Mesendoderm (in vitro differentiated cells): ENCODE data around the gene EXOG.

Experiments used
- DNase-seq: peaks from one replicate; pipeline ENCODE4 v3.0.0; 2013
- H2AK5ac ChIP-seq: 2 replicates; pipeline ENCODE4 v1.6.1; 2013; ENCODE audit warnings: low read length, inconsistent platforms
- H2BK120ac ChIP-seq: 2 replicates; pipeline ENCODE4 v1.6.1; 2013; ENCODE audit warnings: low read depth, mild to moderate bottlenecking, low read length, moderate library complexity, mixed read lengths
- H2BK15ac ChIP-seq: replicated peaks from 2 replicates; pipeline ENCODE4 v1.6.1; 2013; ENCODE audit warnings: low read depth, mild to moderate bottlenecking, moderate library complexity
- H2BK5ac ChIP-seq: 2 replicates; pipeline ENCODE4 v1.6.1; 2013; ENCODE audit warnings: low read length, inconsistent platforms
- H3K18ac ChIP-seq: 2 replicates; pipeline ENCODE4 v1.6.1; 2013; ENCODE audit warnings: mild to moderate bottlenecking, low read length, mixed read lengths
- H3K23ac ChIP-seq: one replicate; pipeline ENCODE4 v1.6.1; 2013; ENCODE audit warnings: low read length
- H3K27ac ChIP-seq: 2 replicates; pipeline ENCODE4 v1.5.1; 2013; ENCODE audit warnings: low read depth, mild to moderate bottlenecking, inconsistent platforms, low read length, moderate library complexity
- H3K27me3 ChIP-seq: 2 replicates; pipeline ENCODE4 v1.6.1; 2013; ENCODE audit warnings: low read length, control low read depth, mild to moderate bottlenecking, inconsistent platforms; ENCODE audit not compliant: insufficient read depth, poor library complexity
- H3K36me3 ChIP-seq: 2 replicates; pipeline ENCODE4 v1.6.1; 2013; ENCODE audit warnings: low read length, inconsistent platforms; ENCODE audit not compliant: control insufficient read depth, insufficient read depth
- H3K4ac ChIP-seq: one replicate; pipeline ENCODE4 v1.6.1; 2013; ENCODE audit warnings: low read depth, mild to moderate bottlenecking, low read length, moderate library complexity
- H3K4me1 ChIP-seq: 2 replicates; pipeline ENCODE4 v1.6.1; 2013; ENCODE audit warnings: low read depth, low read length, inconsistent platforms; ENCODE audit not compliant: control insufficient read depth
- H3K4me2 ChIP-seq: 2 replicates; pipeline ENCODE4 v1.6.1; 2013; ENCODE audit warnings: low read length
- H3K4me3 ChIP-seq: 2 replicates; pipeline ENCODE4 v1.5.1; 2013; ENCODE audit warnings: mild to moderate bottlenecking, low read length
- H3K56ac ChIP-seq: one replicate; pipeline ENCODE4 v1.6.1; 2013; ENCODE audit warnings: low read length
- H3K79me1 ChIP-seq: 2 replicates; pipeline ENCODE4 v1.6.1; 2013; ENCODE audit warnings: low read length, inconsistent platforms
- H3K79me2 ChIP-seq: 2 replicates; pipeline ENCODE4 v1.6.1; 2013; ENCODE audit warnings: mild to moderate bottlenecking, low read length; ENCODE audit not compliant: control insufficient read depth, insufficient read depth
- H3K9ac ChIP-seq: 2 replicates; pipeline ENCODE4 v1.6.1; 2013; ENCODE audit warnings: low read length, inconsistent platforms
- H4K5ac ChIP-seq: one replicate; pipeline ENCODE4 v1.6.1; 2013; ENCODE audit warnings: low read length
- H4K8ac ChIP-seq: one replicate; pipeline ENCODE4 v1.6.1; 2013; ENCODE audit warnings: low read depth, mild to moderate bottlenecking, control low read depth, low read length, moderate library complexity
- WGBS: extraction: QIAGEN DNeasy Blood & Tissue Kit; methylation state at CpG from one replicate; pipeline ENCODE4 v1.1.7; 2013; ENCODE audit warnings: low lambda C conversion rate, missing lambda C conversion rate; ENCODE audit not compliant: insufficient coverage; ENCODE audit errors: extremely low coverage; 5-methylcytosine and 5-hydroxymethylcytosine counted together

The EXOG gene

DNA sequence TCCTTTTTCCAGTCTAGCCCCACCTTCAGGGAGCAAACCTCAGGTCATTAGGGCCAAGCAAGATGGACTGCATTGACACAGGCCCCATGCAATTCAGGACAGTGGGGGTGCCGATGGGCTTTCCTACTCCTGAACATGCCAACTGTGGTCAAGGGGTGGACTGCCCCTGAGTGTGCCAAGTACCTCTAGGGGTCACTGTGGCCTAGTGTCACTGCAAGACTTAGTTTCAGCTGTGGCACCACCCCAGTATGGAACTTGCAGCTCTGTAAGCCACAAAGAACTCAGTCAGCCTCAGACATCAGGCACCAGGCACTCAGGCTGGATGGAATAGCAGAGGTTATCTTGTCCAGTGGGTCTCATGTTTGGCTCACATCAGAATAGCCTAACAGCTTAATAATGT is 32.3 kb downstream of the EXOG start:
- no peak overlapping the region for H3K18ac ChIP-seq
- H2AK5ac ChIP-seq = no peak overlapping the region
- H3K4me3 ChIP-seq = no peak overlapping the region
- WGBS = no CpG with 5 or more reads among the region's 1 CpG
- no peaks in the 10 kb centered on the region for H3K79me1 ChIP-seq
- peaks cover 3% of the 10 kb centered on the region for H3K4me1 ChIP-seq
- H3K36me3 ChIP-seq = peaks cover 2% of the 10 kb centered on the region
- H2BK5ac ChIP-seq = no peak overlapping the region
- no peak overlapping the region for H2BK15ac ChIP-seq
- H3K4ac ChIP-seq = no peak overlapping the region
- no peaks in the 10 kb centered on the region for H3K27me3 ChIP-seq
- H2BK120ac ChIP-seq = no peak overlapping the region
- no peak overlapping the region for H3K56ac ChIP-seq
- no peak overlapping the region for H3K9ac ChIP-seq
- H4K5ac ChIP-seq = no peak overlapping the region
- no peak overlapping the region for H4K8ac ChIP-seq
- no peak overlapping the region for H3K27ac ChIP-seq
- H3K4me2 ChIP-seq = no peak overlapping the region
- H3K79me2 ChIP-seq = no peaks in the 10 kb centered on the region
- no peak overlapping the region for H3K23ac ChIP-seq
- DNase-seq = peak; percentile 75

DNA sequence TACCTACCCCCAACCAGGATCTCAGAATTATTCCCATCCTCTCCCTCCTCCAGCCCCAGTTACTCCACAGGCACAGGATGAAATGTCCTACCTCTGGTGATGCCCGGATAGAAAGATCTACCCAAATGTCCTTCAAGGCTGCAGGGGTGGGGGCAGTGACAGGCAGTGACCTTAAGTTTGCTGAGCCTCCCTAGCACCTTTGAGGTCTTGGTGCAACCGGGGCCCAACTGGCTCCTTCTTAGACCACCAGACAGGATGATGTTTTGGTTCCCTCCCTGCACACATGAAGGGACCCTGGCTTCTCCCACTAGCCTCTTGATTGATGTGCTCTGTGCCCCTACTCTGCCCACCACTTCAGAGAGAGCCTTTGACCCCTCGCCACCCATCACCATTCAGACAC is 36.4 kb downstream of the EXOG start:
- no peak for DNase-seq
- H3K4ac ChIP-seq = no peak overlapping the region
- no peaks in the 10 kb centered on the region for H3K27me3 ChIP-seq
- H2AK5ac ChIP-seq = no peak overlapping the region
- no peak overlapping the region for H4K8ac ChIP-seq
- no peak overlapping the region for H2BK120ac ChIP-seq
- no peak overlapping the region for H4K5ac ChIP-seq
- no peak overlapping the region for H3K56ac ChIP-seq
- peaks cover 2% of the 10 kb centered on the region for H3K36me3 ChIP-seq
- WGBS = no CpG with 5 or more reads among the region's 3 CpGs
- H3K23ac ChIP-seq = no peak overlapping the region
- H3K18ac ChIP-seq = no peak overlapping the region
- H3K4me2 ChIP-seq = no peak overlapping the region
- H3K79me2 ChIP-seq = no peaks in the 10 kb centered on the region
- no peak overlapping the region for H2BK15ac ChIP-seq
- no peak overlapping the region for H3K9ac ChIP-seq
- H2BK5ac ChIP-seq = no peak overlapping the region
- H3K4me3 ChIP-seq = no peak overlapping the region
- no peaks in the 10 kb centered on the region for H3K79me1 ChIP-seq
- no peak overlapping the region for H3K27ac ChIP-seq
- H3K4me1 ChIP-seq = peaks cover 11% of the 10 kb centered on the region

DNA sequence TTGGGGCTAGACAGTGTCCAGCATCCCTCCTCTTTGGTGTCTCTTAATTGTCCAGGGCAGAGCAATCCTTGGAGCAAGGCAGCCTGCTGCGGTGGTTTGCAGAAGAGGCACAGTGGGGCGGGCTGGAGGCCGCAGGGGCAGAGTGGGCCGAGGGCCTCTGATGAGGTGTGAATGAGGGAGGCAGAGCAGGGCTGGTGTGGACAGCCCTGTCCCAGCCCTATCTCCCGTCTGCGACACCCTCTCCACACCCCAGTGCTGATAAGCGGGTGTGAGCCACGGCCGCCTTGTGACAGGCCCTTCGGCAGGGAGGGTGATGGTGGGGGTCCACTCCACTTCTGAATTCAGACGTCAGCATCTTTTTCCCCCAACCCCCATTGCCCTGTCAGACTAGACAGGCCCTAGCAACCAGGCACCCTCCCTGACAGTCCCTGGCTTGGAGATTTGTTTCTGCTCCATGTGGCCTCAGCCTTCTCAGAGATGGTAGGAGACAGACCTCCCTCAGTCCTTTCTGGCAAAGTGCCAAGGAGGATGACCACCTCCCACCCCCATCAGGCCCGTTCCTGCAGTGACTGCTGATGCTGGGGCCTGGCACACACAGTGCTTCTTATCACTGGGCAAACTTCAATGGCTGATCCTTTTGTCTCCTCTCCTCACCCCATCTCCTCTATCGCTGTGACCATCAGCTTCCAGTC is 37.3 kb downstream of the EXOG start:
- WGBS = no CpG with 5 or more reads among the region's 13 CpGs
- peaks cover 2% of the 10 kb centered on the region for H3K36me3 ChIP-seq
- H3K56ac ChIP-seq = no peak overlapping the region
- H3K27me3 ChIP-seq = no peaks in the 10 kb centered on the region
- H3K4me2 ChIP-seq = no peak overlapping the region
- H2BK5ac ChIP-seq = no peak overlapping the region
- H4K5ac ChIP-seq = no peak overlapping the region
- H2BK15ac ChIP-seq = no peak overlapping the region
- H3K9ac ChIP-seq = no peak overlapping the region
- no peak overlapping the region for H3K18ac ChIP-seq
- no peak overlapping the region for H2AK5ac ChIP-seq
- peaks cover 11% of the 10 kb centered on the region for H3K4me1 ChIP-seq
- H4K8ac ChIP-seq = no peak overlapping the region
- no peaks in the 10 kb centered on the region for H3K79me1 ChIP-seq
- H3K79me2 ChIP-seq = no peaks in the 10 kb centered on the region
- no peak overlapping the region for H3K23ac ChIP-seq
- H3K4ac ChIP-seq = no peak overlapping the region
- no peak overlapping the region for H2BK120ac ChIP-seq
- H3K27ac ChIP-seq = no peak overlapping the region
- H3K4me3 ChIP-seq = no peak overlapping the region
- peak; percentile 75 for DNase-seq

DNA sequence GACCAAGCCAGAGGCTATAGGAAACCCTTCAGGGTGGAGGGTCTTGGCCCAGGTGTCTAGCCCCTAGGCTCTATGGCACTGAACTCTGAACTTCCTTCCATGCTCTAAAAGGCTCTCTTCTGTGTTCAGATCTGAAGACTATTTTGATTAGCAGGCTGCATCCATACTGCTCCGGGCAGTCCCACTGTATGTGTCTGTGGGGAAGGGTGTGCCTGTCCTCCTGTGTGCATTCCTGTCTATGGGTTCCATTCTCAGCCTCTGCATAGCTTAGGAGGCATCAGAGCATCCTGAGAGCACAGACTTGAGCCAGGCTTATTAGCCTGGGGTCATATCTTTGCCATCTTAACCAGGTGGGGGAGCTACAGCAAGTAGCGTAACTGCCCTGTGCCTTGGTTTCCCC is 38.0 kb downstream of the EXOG start:
- no peak overlapping the region for H4K5ac ChIP-seq
- peak overlapping the region; percentile 15 for H3K56ac ChIP-seq
- no peaks in the 10 kb centered on the region for H3K79me1 ChIP-seq
- no peaks in the 10 kb centered on the region for H3K27me3 ChIP-seq
- no peak overlapping the region for H3K9ac ChIP-seq
- no peak overlapping the region for H2BK5ac ChIP-seq
- no peak for DNase-seq
- no peak overlapping the region for H2AK5ac ChIP-seq
- H2BK15ac ChIP-seq = no peak overlapping the region
- no peak overlapping the region for H3K4ac ChIP-seq
- peaks cover 2% of the 10 kb centered on the region for H3K36me3 ChIP-seq
- H3K4me1 ChIP-seq = peaks cover 11% of the 10 kb centered on the region
- WGBS = no CpG with 5 or more reads among the region's 2 CpGs
- no peaks in the 10 kb centered on the region for H3K79me2 ChIP-seq
- no peak overlapping the region for H3K4me3 ChIP-seq
- no peak overlapping the region for H3K4me2 ChIP-seq
- no peak overlapping the region for H3K18ac ChIP-seq
- no peak overlapping the region for H3K27ac ChIP-seq
- no peak overlapping the region for H3K23ac ChIP-seq
- no peak overlapping the region for H2BK120ac ChIP-seq
- no peak overlapping the region for H4K8ac ChIP-seq

DNA sequence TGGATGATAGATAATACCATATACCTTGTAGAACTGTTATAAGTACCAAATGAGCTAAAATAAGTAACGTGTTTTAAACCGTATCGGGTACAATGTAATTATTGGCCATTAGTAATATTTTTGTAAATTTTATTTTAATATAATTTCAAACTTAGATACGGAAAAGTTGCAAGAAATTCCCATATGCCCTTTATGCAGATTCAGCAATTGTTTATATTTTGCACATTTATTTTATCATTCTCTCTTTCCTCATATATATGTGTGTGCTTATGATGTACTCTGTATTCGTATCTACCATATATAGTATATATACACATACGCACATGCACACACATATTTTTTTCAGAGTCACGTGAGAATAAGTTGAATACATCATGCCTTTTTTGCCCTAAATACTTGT is 38.5 kb downstream of the EXOG start:
- Histone ChIP-seq H2BK15ac (no peak overlapping the region), H3K18ac (no peak overlapping the region), H3K27me3 (no peaks in the 10 kb centered on the region), H3K4ac (no peak overlapping the region), H4K5ac (no peak overlapping the region), H3K36me3 (peaks cover 2% of the 10 kb centered on the region), H3K56ac (no peak overlapping the region), H3K79me2 (no peaks in the 10 kb centered on the region), H3K27ac (no peak overlapping the region), H3K4me1 (peaks cover 11% of the 10 kb centered on the region), H2BK120ac (no peak overlapping the region), H3K23ac (no peak overlapping the region), H3K4me3 (no peak overlapping the region), H2AK5ac (no peak overlapping the region), H4K8ac (no peak overlapping the region), H3K79me1 (no peaks in the 10 kb centered on the region), H3K4me2 (no peak overlapping the region), H2BK5ac (no peak overlapping the region), H3K9ac (no peak overlapping the region)
- DNase-seq = no peak
- WGBS = 100% methylated on average over 3 of the region's 7 CpGs

DNA sequence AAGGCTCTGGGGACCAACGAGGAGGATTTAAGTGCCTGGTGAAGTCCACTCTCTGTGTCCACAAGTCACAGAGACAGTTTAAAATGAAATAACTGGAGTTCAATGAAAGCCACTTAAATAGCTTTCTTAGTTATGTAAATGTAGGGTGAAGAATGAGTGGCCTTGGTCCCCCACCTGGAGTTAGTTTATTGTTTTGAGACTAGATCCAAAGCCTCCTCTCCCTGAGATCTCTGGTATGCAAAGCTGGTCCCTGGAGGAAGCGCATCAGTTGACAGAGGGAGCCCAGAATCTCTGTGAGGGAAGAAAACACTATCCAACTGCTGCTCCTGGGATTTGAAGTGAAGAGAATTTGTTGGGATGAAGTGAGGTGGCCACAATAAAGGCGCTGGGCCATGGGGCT is 40.5 kb downstream of the EXOG start:
- DNase-seq = no peak
- no peak overlapping the region for H2BK120ac ChIP-seq
- no CpG with 5 or more reads among the region's 3 CpGs for WGBS
- H3K79me2 ChIP-seq = no peaks in the 10 kb centered on the region
- peaks cover 11% of the 10 kb centered on the region for H3K4me1 ChIP-seq
- H3K23ac ChIP-seq = no peak overlapping the region
- H3K36me3 ChIP-seq = no peaks in the 10 kb centered on the region
- no peak overlapping the region for H4K8ac ChIP-seq
- no peak overlapping the region for H3K4me3 ChIP-seq
- H3K4me2 ChIP-seq = no peak overlapping the region
- H2BK5ac ChIP-seq = no peak overlapping the region
- no peak overlapping the region for H3K18ac ChIP-seq
- H3K9ac ChIP-seq = no peak overlapping the region
- H2AK5ac ChIP-seq = no peak overlapping the region
- H3K4ac ChIP-seq = no peak overlapping the region
- no peak overlapping the region for H2BK15ac ChIP-seq
- no peaks in the 10 kb centered on the region for H3K27me3 ChIP-seq
- no peak overlapping the region for H4K5ac ChIP-seq
- H3K27ac ChIP-seq = no peak overlapping the region
- no peak overlapping the region for H3K56ac ChIP-seq
- no peaks in the 10 kb centered on the region for H3K79me1 ChIP-seq
